C4-2B (cell line): Measurements from ENCODE around the gene FAM43A.

ENCODE experiments used
- CTCF ChIP-seq: fragments of 450-650 bp; conservative IDR thresholded peaks from 2 replicates; pipeline ENCODE4 v1.5.1; 2017; ENCODE audit warnings: mild to moderate bottlenecking
- ZFX ChIP-seq: fragments of 450-650 bp; IDR thresholded peaks from 2 replicates; pipeline ENCODE4 v1.6.1; 2017

- TF ChIP-seq CTCF (no peak), ZFX (no peak)
Observed at GRCh38 chr3:194707147-194707540, 21.5 kb downstream of the FAM43A start.
